ENCODE data around the gene DEPDC1B. TPM values are rescaled to one million over a fixed set of nuclear protein-coding genes. Genes with fewer than 3 reads are reported as not detected.

DEPDC1B gene
- total and polyA plus RNA-seq, 2 of the 4 experiments (the other 2 are of a cell fraction): 4.4 to 9.3 TPM

- Histone ChIP-seq H3K27me3 (ENCODE audit: control insufficient read depth, insufficient read depth, low read length) (no peaks in the 10 kb centered on the region), H2AK5ac (ENCODE audit: low read depth, low read length) (no peak overlapping the region), H4K20me1 (ENCODE audit: insufficient read depth, low read length) (no peaks in the 10 kb centered on the region), H3K9me3 (ENCODE audit: control insufficient read depth, insufficient read depth, low read length) (no peaks in the 10 kb centered on the region), H3K4me2 (ENCODE audit: low read depth, low read length) (no peak overlapping the region), H2AK9ac (replicated peaks; ENCODE audit: low read depth, low read length, poor library complexity) (no peak overlapping the region), H3K36me3 (ENCODE audit: control insufficient read depth, insufficient read depth, low read length) (no peaks in the 10 kb centered on the region), H3K27ac (ENCODE audit: insufficient read depth, low read length) (no peak overlapping the region), H3K79me1 (ENCODE audit: low read depth in 1 of 2, low read length in 2 of 2) (no peaks in the 10 kb centered on the region), H2BK120ac (ENCODE audit: low read depth, low read length) (no peak overlapping the region), H4K91ac (ENCODE audit: insufficient read depth, low read depth, low read length) (no peak overlapping the region), H4K5ac (ENCODE audit: low read depth, low read length) (no peak overlapping the region), H3K56ac (ENCODE audit: extremely low read depth, insufficient read depth, low read length) (no peak overlapping the region), H3K18ac (ENCODE audit: low read depth, low read length) (no peak overlapping the region), H4K8ac (ENCODE audit: low read depth in 2 of 2, low read length in 2 of 2) (no peak overlapping the region), H2BK15ac (ENCODE audit: low read depth, low read length) (no peak overlapping the region), H3K9me1 (ENCODE audit: insufficient read depth, low read length) (no peaks in the 10 kb centered on the region), H2BK5ac (ENCODE audit: low read depth, low read length, poor library complexity, severe bottlenecking) (no peak overlapping the region), H3K4me3 (ENCODE audit: insufficient read depth, low read depth, low read length) (no peak overlapping the region), H2AFZ (replicated peaks; ENCODE audit: low read length, poor library complexity) (no peak overlapping the region), H3K4ac (ENCODE audit: low read depth, low read length) (no peak overlapping the region), H3K4me1 (ENCODE audit: control insufficient read depth, insufficient read depth, low read length) (no peaks in the 10 kb centered on the region), H3K9ac (ENCODE audit: low read depth, low read length) (no peak overlapping the region), H2BK20ac (ENCODE audit: low read depth, low read length) (no peak overlapping the region), H3K23ac (ENCODE audit: low read depth, low read length) (no peak overlapping the region), H3K14ac (replicated peaks; ENCODE audit: low read depth, low read length) (no peak overlapping the region)
- TF ChIP-seq CEBPB (IDR thresholded peaks at IDR 0.05; ENCODE audit: low read depth, low read length) (no peak), ELK1 (IDR thresholded peaks at IDR 0.05; ENCODE audit: borderline replicate concordance, low read depth, low read length) (no peak), RFX5 (IDR thresholded peaks at IDR 0.05; ENCODE audit: low read depth, low read length) (no peak), BHLHE40 (IDR thresholded peaks at IDR 0.05; ENCODE audit: low read depth, low read length) (no peak), FOS (IDR thresholded peaks at IDR 0.05; ENCODE audit: low read depth, low read length) (no peak)
- TF ChIP-seq, protein P1, sequence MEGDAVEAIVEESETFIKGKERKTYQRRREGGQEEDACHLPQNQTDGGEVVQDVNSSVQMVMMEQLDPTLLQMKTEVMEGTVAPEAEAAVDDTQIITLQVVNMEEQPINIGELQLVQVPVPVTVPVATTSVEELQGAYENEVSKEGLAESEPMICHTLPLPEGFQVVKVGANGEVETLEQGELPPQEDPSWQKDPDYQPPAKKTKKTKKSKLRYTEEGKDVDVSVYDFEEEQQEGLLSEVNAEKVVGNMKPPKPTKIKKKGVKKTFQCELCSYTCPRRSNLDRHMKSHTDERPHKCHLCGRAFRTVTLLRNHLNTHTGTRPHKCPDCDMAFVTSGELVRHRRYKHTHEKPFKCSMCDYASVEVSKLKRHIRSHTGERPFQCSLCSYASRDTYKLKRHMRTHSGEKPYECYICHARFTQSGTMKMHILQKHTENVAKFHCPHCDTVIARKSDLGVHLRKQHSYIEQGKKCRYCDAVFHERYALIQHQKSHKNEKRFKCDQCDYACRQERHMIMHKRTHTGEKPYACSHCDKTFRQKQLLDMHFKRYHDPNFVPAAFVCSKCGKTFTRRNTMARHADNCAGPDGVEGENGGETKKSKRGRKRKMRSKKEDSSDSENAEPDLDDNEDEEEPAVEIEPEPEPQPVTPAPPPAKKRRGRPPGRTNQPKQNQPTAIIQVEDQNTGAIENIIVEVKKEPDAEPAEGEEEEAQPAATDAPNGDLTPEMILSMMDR (conservative IDR thresholded peaks at IDR 0.05; ENCODE audit: low read depth, low read length): no peak
- TF ChIP-seq, protein P2, sequence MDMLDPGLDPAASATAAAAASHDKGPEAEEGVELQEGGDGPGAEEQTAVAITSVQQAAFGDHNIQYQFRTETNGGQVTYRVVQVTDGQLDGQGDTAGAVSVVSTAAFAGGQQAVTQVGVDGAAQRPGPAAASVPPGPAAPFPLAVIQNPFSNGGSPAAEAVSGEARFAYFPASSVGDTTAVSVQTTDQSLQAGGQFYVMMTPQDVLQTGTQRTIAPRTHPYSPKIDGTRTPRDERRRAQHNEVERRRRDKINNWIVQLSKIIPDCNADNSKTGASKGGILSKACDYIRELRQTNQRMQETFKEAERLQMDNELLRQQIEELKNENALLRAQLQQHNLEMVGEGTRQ (IDR thresholded peaks at IDR 0.05; ENCODE audit: low read depth, low read length): no peak
- CTCF ChIA-PET: no interaction called here
- no TSS peak for BruUV-seq (replicated peaks)
- WGBS, 2 experiments (ENCODE audit: extremely low coverage in 2 of 2, insufficient read length in 1 of 2): 80% methylated on average over 35 of the region's 40 CpGs; no CpG with 5 or more reads in 1 of the 2 experiments
- DNase-seq (no peak), ATAC-seq (ENCODE audit: low read depth) (no peak)
- POLR2A ChIA-PET (ENCODE audit: unreplicated experiment): no interaction called here
- dilution Hi-C loops (cut with HindIII; ENCODE audit: low sequenced_read_pairs, unreplicated experiment): no loop called here
- intact Hi-C loops (cut with micrococcal nuclease): no loop called here
- in situ Hi-C loops (cut with MboI; ENCODE audit: low sequenced_read_pairs): no loop called here
Measured at GRCh38 chr5:60743511-60744314, 43.7 kb upstream of the DEPDC1B start.

Measured in IMR-90 (cell line).